ENCODE data around the gene SETD3. TPM values are rescaled to one million over a fixed set of nuclear protein-coding genes. Genes with fewer than 3 reads are reported as not detected.
A peak's percentile ranks its signal among the peaks of the same experiment; 100 is the strongest.

The SETD3 gene
- total RNA-seq, 1 donor from 2014 or later = 62.8 TPM

GRCh38 chr14:99415496-99416281, 65.0 kb downstream of the SETD3 start:
- Histone ChIP-seq H3K27me3 (ENCODE audit: insufficient read depth, low read length) (no peaks in the 10 kb centered on the region), H3K4me1 (ENCODE audit: insufficient read depth, low read length) (peaks cover 6% of the 10 kb centered on the region), H3K9ac (ENCODE audit: low read length) (no peak overlapping the region), H3K27ac (ENCODE audit: low read depth, low read length) (no peak overlapping the region), H2AFZ (ENCODE audit: low read depth, low read length) (no peak overlapping the region), H3K36me3 (ENCODE audit: insufficient read depth, low read length) (no peaks in the 10 kb centered on the region), H3K4me2 (ENCODE audit: low read length) (peak overlapping the region; percentile 21), H3K79me2 (ENCODE audit: insufficient read depth, low read length) (no peaks in the 10 kb centered on the region), H4K20me1 (ENCODE audit: insufficient read depth, low read length) (peaks cover 12% of the 10 kb centered on the region), H3K4me3 (ENCODE audit: insufficient read depth, low read depth, low read length) (no peak overlapping the region), H3K9me3 (ENCODE audit: insufficient read depth, low read depth, low read length) (no peaks in the 10 kb centered on the region)
- TF ChIP-seq CTCF (IDR thresholded peaks at IDR 0.05; ENCODE audit: insufficient read depth, low read depth, low read length) (peak; percentile 94), EZH2 (IDR thresholded peaks at IDR 0.05; ENCODE audit: insufficient read depth, low read length) (no peak)
- H3K4me1 Mint-ChIP-seq (ENCODE audit: low read depth, unreplicated experiment) = peaks cover 26% of the 10 kb centered on the region
- no peaks in the 10 kb centered on the region for H3K9me3 Mint-ChIP-seq (ENCODE audit: unreplicated experiment)
- no peaks in the 10 kb centered on the region for H3K27me3 Mint-ChIP-seq (ENCODE audit: low read depth, unreplicated experiment)
- H3K27ac Mint-ChIP-seq (ENCODE audit: unreplicated experiment) = peak overlapping the region; percentile 11
- peaks cover 2% of the 10 kb centered on the region for H3K36me3 Mint-ChIP-seq (ENCODE audit: low read depth, unreplicated experiment)
- peak; percentile 63 for FAIRE-seq
- H3K4me3 Mint-ChIP-seq (ENCODE audit: unreplicated experiment) = no peak overlapping the region
- DNase-seq (ENCODE audit: low read depth) = peak; percentile 57

GRCh38 chr14:99413911-99414310, 66.7 kb downstream of the SETD3 start:
- Mint-ChIP-seq H3K9me3 (ENCODE audit: unreplicated experiment) (no peaks in the 10 kb centered on the region), H3K4me1 (ENCODE audit: low read depth, unreplicated experiment) (peaks cover 32% of the 10 kb centered on the region), H3K27ac (ENCODE audit: unreplicated experiment) (peak overlapping the region; percentile 89), H3K36me3 (ENCODE audit: low read depth, unreplicated experiment) (no peaks in the 10 kb centered on the region), H3K27me3 (ENCODE audit: low read depth, unreplicated experiment) (no peaks in the 10 kb centered on the region), H3K4me3 (ENCODE audit: unreplicated experiment) (no peak overlapping the region)
- FAIRE-seq = no peak
- H3K4me3 ChIP-seq (ENCODE audit: insufficient read depth, low read depth, low read length) = no peak overlapping the region
- DNase-seq (ENCODE audit: low read depth) = no peak
- peaks cover 6% of the 10 kb centered on the region for H3K4me1 ChIP-seq (ENCODE audit: insufficient read depth, low read length)
- H4K20me1 ChIP-seq (ENCODE audit: insufficient read depth, low read length) = peaks cover 13% of the 10 kb centered on the region
- TF ChIP-seq CTCF (IDR thresholded peaks at IDR 0.05; ENCODE audit: insufficient read depth, low read depth, low read length) (no peak), EZH2 (IDR thresholded peaks at IDR 0.05; ENCODE audit: insufficient read depth, low read length) (no peak)
- no peak overlapping the region for H3K27ac ChIP-seq (ENCODE audit: low read depth, low read length)
- H2AFZ ChIP-seq (ENCODE audit: low read depth, low read length) = no peak overlapping the region
- no peaks in the 10 kb centered on the region for H3K36me3 ChIP-seq (ENCODE audit: insufficient read depth, low read length)
- H3K79me2 ChIP-seq (ENCODE audit: insufficient read depth, low read length) = no peaks in the 10 kb centered on the region
- H3K27me3 ChIP-seq (ENCODE audit: insufficient read depth, low read length) = no peaks in the 10 kb centered on the region
- H3K9me3 ChIP-seq (ENCODE audit: insufficient read depth, low read depth, low read length) = no peaks in the 10 kb centered on the region
- no peak overlapping the region for H3K4me2 ChIP-seq (ENCODE audit: low read length)
- H3K9ac ChIP-seq (ENCODE audit: low read length) = peak overlapping the region; percentile 67

GRCh38 chr14:99413172-99413571, 67.5 kb downstream of the SETD3 start:
- Histone ChIP-seq H3K36me3 (ENCODE audit: insufficient read depth, low read length) (no peaks in the 10 kb centered on the region), H3K4me3 (ENCODE audit: insufficient read depth, low read depth, low read length) (no peak overlapping the region), H3K4me2 (ENCODE audit: low read length) (peak overlapping the region; percentile 58), H3K9ac (ENCODE audit: low read length) (peak overlapping the region; percentile 67), H4K20me1 (ENCODE audit: insufficient read depth, low read length) (peaks cover 6% of the 10 kb centered on the region), H2AFZ (ENCODE audit: low read depth, low read length) (no peak overlapping the region), H3K27me3 (ENCODE audit: insufficient read depth, low read length) (no peaks in the 10 kb centered on the region), H3K79me2 (ENCODE audit: insufficient read depth, low read length) (no peaks in the 10 kb centered on the region), H3K4me1 (ENCODE audit: insufficient read depth, low read length) (peaks cover 6% of the 10 kb centered on the region), H3K9me3 (ENCODE audit: insufficient read depth, low read depth, low read length) (no peaks in the 10 kb centered on the region), H3K27ac (ENCODE audit: low read depth, low read length) (peak overlapping the region; percentile 23)
- Mint-ChIP-seq H3K4me1 (ENCODE audit: low read depth, unreplicated experiment) (peaks cover 33% of the 10 kb centered on the region), H3K4me3 (ENCODE audit: unreplicated experiment) (no peak overlapping the region), H3K27ac (ENCODE audit: unreplicated experiment) (peak overlapping the region; percentile 89), H3K36me3 (ENCODE audit: low read depth, unreplicated experiment) (no peaks in the 10 kb centered on the region), H3K9me3 (ENCODE audit: unreplicated experiment) (no peaks in the 10 kb centered on the region), H3K27me3 (ENCODE audit: low read depth, unreplicated experiment) (no peaks in the 10 kb centered on the region)
- no peak for TF ChIP-seq CTCF (IDR thresholded peaks at IDR 0.05; ENCODE audit: insufficient read depth, low read depth, low read length)
- TF ChIP-seq EZH2 (IDR thresholded peaks at IDR 0.05; ENCODE audit: insufficient read depth, low read length) = no peak
- DNase-seq (ENCODE audit: low read depth) (peak; percentile 14), FAIRE-seq (no peak)
